Naive B cell (primary cell): ENCODE results near the gene IL34. TPM values are rescaled to one million over a fixed set of nuclear protein-coding genes. Genes with fewer than 3 reads are reported as not detected.

ENCODE experiments used
- ATAC-seq, 2 donors: fragments of 150-1000 bp; cut with Tn5 transposase; 2 replicates each; pipeline ENCODE4 v1.10.0; 2021; ENCODE audit warnings: low read depth in 2 of 2, mild to moderate bottlenecking in 2 of 2, moderate library complexity in 2 of 2
- DNase-seq: peaks from one replicate; pipeline ENCODE4 v3.0.0; 2022
- H3K27ac Mint-ChIP-seq, 6 donors: one replicate each; pipeline ENCODE4 v1.8.0; 2020 to 2022; ENCODE audit warnings: mild to moderate bottlenecking in 6 of 6, mixed read lengths in 6 of 6, moderate library complexity in 5 of 6, inconsistent platforms in 2 of 6
- H3K27me3 Mint-ChIP-seq, 3 donors: one replicate each; pipeline ENCODE4 v1.8.0; 2021 to 2022; ENCODE audit warnings: mixed read lengths in 3 of 3, mild to moderate bottlenecking in 1 of 3
- H3K36me3 Mint-ChIP-seq, 2 donors: one replicate each; pipeline ENCODE4 v1.8.0; 2020 to 2022; ENCODE audit warnings: mixed read lengths in 2 of 2, inconsistent platforms in 1 of 2, mild to moderate bottlenecking in 1 of 2
- H3K4me1 Mint-ChIP-seq, 3 donors: one replicate each; pipeline ENCODE4 v1.8.0; 2020 to 2022; ENCODE audit warnings: mixed read lengths in 3 of 3, inconsistent platforms in 1 of 3, mild to moderate bottlenecking in 1 of 3, moderate library complexity in 1 of 3
- H3K4me3 Mint-ChIP-seq, 8 donors: one replicate each; pipeline ENCODE4 v1.8.0; 2020 to 2022; ENCODE audit warnings: mild to moderate bottlenecking in 8 of 8, mixed read lengths in 8 of 8, moderate library complexity in 8 of 8, inconsistent platforms in 2 of 8
- H3K9me3 Mint-ChIP-seq, 7 donors: one replicate each; pipeline ENCODE4 v1.8.0; 2020 to 2022; ENCODE audit warnings: mixed read lengths in 7 of 7, mild to moderate bottlenecking in 5 of 7, inconsistent platforms in 2 of 7, moderate library complexity in 1 of 7
- polyA plus RNA-seq, 6 donors: library from polyadenylated mRNA; unstranded; fragments of 300-500 nt; fragmentation: Illumina TruSeq; gene quantifications; one replicate each; pipeline ENCODE4 v1.2.3, GENCODE V29; 2021; ENCODE audit warnings: low read depth in 6 of 6

IL34 gene
- polyA plus RNA-seq, 6 donors from 2014 or later, result not detected

GRCh38 chr16:70680495-70681381 is 34.4 kb downstream of the IL34 start:
- no peak overlapping the region for H3K27ac Mint-ChIP-seq
- no peak for DNase-seq
- peaks cover 0 to 4% (median 2%) of the 10 kb centered on the region in 3 donors for H3K4me1 Mint-ChIP-seq
- no peaks in the 10 kb centered on the region for H3K9me3 Mint-ChIP-seq
- peaks cover 0 to 11% (median 0%) of the 10 kb centered on the region in 3 donors for H3K27me3 Mint-ChIP-seq
- no peak for ATAC-seq
- H3K36me3 Mint-ChIP-seq, result no peaks in the 10 kb centered on the region
- H3K4me3 Mint-ChIP-seq, result no peak overlapping the region

GRCh38 chr16:70681382-70682238 is 35.3 kb downstream of the IL34 start:
- no peak for DNase-seq
- Mint-ChIP-seq H3K27me3 (peaks cover 0 to 11% (median 0%) of the 10 kb centered on the region in 3 donors), H3K9me3 (no peaks in the 10 kb centered on the region), H3K4me1 (peaks cover 0 to 4% (median 4%) of the 10 kb centered on the region in 3 donors), H3K36me3 (no peaks in the 10 kb centered on the region), H3K4me3 (no peak overlapping the region), H3K27ac (no peak overlapping the region)
- no peak for ATAC-seq

- Mint-ChIP-seq H3K27me3 (peaks cover 0 to 11% (median 3%) of the 10 kb centered on the region in 3 donors), H3K27ac (no peak overlapping the region), H3K4me1 (peaks cover 3 to 9% (median 7%) of the 10 kb centered on the region in 3 donors), H3K4me3 (peak overlapping the region in 1 of 8 donors; percentile 39), H3K36me3 (no peaks in the 10 kb centered on the region), H3K9me3 (no peaks in the 10 kb centered on the region)
- no peak for ATAC-seq
- no peak for DNase-seq
Measured at GRCh38 chr16:70682239-70683145, 36.1 kb downstream of the IL34 start.

- ATAC-seq, result no peak
- Mint-ChIP-seq H3K4me3 (no peak overlapping the region), H3K36me3 (no peaks in the 10 kb centered on the region), H3K27ac (no peak overlapping the region), H3K9me3 (no peaks in the 10 kb centered on the region), H3K27me3 (peaks cover 0 to 11% (median 4%) of the 10 kb centered on the region in 3 donors), H3K4me1 (peaks cover 4 to 9% (median 7%) of the 10 kb centered on the region in 3 donors)
- DNase-seq, result no peak
Measured at GRCh38 chr16:70683146-70683944, 37.0 kb downstream of the IL34 start.

GRCh38 chr16:70684146-70685060 is 38.0 kb downstream of the IL34 start:
- peaks cover 4 to 9% (median 4%) of the 10 kb centered on the region in 3 donors for H3K4me1 Mint-ChIP-seq
- no peak overlapping the region for H3K27ac Mint-ChIP-seq
- peak overlapping the region in 5 of 8 donors; percentile 32 to 76 (median 59) for H3K4me3 Mint-ChIP-seq

GRCh38 chr16:70685061-70685937 is 38.9 kb downstream of the IL34 start:
- no peak for DNase-seq
- H3K36me3 Mint-ChIP-seq, result no peaks in the 10 kb centered on the region
- peak overlapping the region in 4 of 8 donors; percentile 34 to 73 (median 52) for H3K4me3 Mint-ChIP-seq

More at GRCh38 chr16:70684146-70685060, 38.0 kb downstream of the IL34 start:
- no peaks in the 10 kb centered on the region for H3K36me3 Mint-ChIP-seq
- no peaks in the 10 kb centered on the region for H3K9me3 Mint-ChIP-seq
- ATAC-seq (no peak), DNase-seq (no peak)
- H3K27me3 Mint-ChIP-seq, result peaks cover 0 to 11% (median 4%) of the 10 kb centered on the region in 3 donors

GRCh38 chr16:70685938-70686375 is 39.6 kb downstream of the IL34 start, which contains the start of gene MTSS2:
Gene MTSS2, minus strand, starts transcription at chr16:70686053. Its CDS starts 262 bp downstream, at chr16:70685791.
- H3K27ac Mint-ChIP-seq, result peak within 1 kb of the TSS in 1 of 6 donors; percentile 30
- no peaks in the 10 kb centered on the region for H3K9me3 Mint-ChIP-seq
- no peaks in the 10 kb centered on the region for H3K36me3 Mint-ChIP-seq
- H3K4me1 Mint-ChIP-seq, result peaks cover 4 to 9% (median 7%) of the 10 kb centered on the region in 3 donors
- peaks cover 0 to 11% (median 4%) of the 10 kb centered on the region in 3 donors for H3K27me3 Mint-ChIP-seq
- H3K4me3 Mint-ChIP-seq, result peak within 1 kb of the TSS in 7 of 8 donors; percentile 22 to 89 (median 68)
- ATAC-seq (peak; percentile 20 to 56), DNase-seq (no peak)

More at GRCh38 chr16:70685061-70685937, 38.9 kb downstream of the IL34 start:
- H3K9me3 Mint-ChIP-seq, result no peaks in the 10 kb centered on the region
- H3K27ac Mint-ChIP-seq, result no peak overlapping the region
- H3K4me1 Mint-ChIP-seq, result peaks cover 4 to 9% (median 4%) of the 10 kb centered on the region in 3 donors
- ATAC-seq, result peak; percentile 25 to 43
- peaks cover 0 to 11% (median 4%) of the 10 kb centered on the region in 3 donors for H3K27me3 Mint-ChIP-seq

GRCh38 chr16:70686376-70687101 is 40.2 kb downstream of the IL34 start:
- Mint-ChIP-seq H3K27me3 (peaks cover 0 to 11% (median 4%) of the 10 kb centered on the region in 3 donors), H3K4me3 (peak overlapping the region in 7 of 8 donors; percentile 22 to 89 (median 65)), H3K27ac (peak overlapping the region in 1 of 6 donors; percentile 30), H3K4me1 (peaks cover 4 to 9% (median 7%) of the 10 kb centered on the region in 3 donors), H3K36me3 (no peaks in the 10 kb centered on the region), H3K9me3 (no peaks in the 10 kb centered on the region)
- ATAC-seq (peak in 1 of 2 donors; percentile 13), DNase-seq (no peak)

- peaks cover 4 to 9% (median 7%) of the 10 kb centered on the region in 3 donors for H3K4me1 Mint-ChIP-seq
- peak overlapping the region in 2 of 6 donors; percentile 26 to 49 for H3K27ac Mint-ChIP-seq
- H3K4me3 Mint-ChIP-seq, result peak overlapping the region in 6 of 8 donors; percentile 31 to 79 (median 44)
- peaks cover 0 to 11% (median 4%) of the 10 kb centered on the region in 3 donors for H3K27me3 Mint-ChIP-seq
- H3K36me3 Mint-ChIP-seq, result no peaks in the 10 kb centered on the region
- ATAC-seq, result no peak
- DNase-seq, result no peak
- no peaks in the 10 kb centered on the region for H3K9me3 Mint-ChIP-seq
Measured at GRCh38 chr16:70687102-70687511, 40.7 kb downstream of the IL34 start.
